Skeletal muscle cell (primary cell): ENCODE results near the gene VWA3B.
A peak's percentile ranks its signal among the peaks of the same experiment; 100 is the strongest.
"Not testable (repeated sequence)": the region's sequence is repeated elsewhere in the genome, so short reads cannot be mapped to it uniquely, and the experiment has no call there.

ENCODE experiments used
- DNase-seq: peaks from one replicate; pipeline ENCODE4 v3.0.0-alpha.2; 2010; ENCODE audit warnings: low read depth
- H3K4me3 ChIP-seq: 2 replicates; pipeline ENCODE4 v1.5.1; 2011; ENCODE audit warnings: low read depth, mild to moderate bottlenecking, control low read depth, low read length, moderate library complexity

The VWA3B gene

DNA sequence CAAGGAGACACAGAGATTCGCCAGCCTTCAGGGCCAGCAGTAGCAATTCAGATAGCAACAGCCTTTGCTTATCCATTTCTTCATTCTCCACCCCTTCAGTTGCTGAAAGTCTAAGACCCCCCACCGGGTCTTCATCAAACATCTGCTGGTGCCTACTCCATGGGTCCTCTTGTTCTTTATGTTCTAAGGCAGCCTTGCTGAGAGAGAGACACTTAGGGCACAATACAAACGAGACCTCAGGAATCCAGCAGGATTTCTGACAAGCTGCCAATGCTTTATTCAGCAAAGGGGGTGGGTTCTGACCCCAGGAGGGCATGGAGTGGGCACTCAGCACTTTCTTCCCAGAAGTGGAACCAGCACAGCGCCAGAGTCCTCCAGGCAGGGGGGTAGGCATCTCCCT is 223.0 kb downstream of the VWA3B start:
- no peak for DNase-seq
- no peak overlapping the region for H3K4me3 ChIP-seq

DNA sequence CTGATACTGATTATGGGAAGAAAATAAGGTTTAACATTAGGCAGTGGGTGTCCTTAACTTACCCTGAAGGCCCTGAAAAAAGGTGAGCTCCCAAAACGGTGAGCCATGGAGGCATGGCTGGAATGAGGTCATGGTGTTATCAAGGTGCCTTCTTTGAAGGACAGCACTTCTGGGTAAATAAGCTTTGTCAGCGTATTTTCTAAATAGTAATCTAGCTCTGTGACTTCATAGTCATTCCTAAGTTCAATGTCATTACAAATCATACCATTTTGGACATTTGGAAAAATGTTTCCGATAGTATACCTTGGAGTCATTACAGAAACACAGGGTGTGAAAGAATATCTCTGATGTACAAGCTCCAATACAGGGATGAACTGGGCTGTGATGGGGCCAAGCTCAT is 224.1 kb downstream of the VWA3B start:
- no peak for DNase-seq

DNA sequence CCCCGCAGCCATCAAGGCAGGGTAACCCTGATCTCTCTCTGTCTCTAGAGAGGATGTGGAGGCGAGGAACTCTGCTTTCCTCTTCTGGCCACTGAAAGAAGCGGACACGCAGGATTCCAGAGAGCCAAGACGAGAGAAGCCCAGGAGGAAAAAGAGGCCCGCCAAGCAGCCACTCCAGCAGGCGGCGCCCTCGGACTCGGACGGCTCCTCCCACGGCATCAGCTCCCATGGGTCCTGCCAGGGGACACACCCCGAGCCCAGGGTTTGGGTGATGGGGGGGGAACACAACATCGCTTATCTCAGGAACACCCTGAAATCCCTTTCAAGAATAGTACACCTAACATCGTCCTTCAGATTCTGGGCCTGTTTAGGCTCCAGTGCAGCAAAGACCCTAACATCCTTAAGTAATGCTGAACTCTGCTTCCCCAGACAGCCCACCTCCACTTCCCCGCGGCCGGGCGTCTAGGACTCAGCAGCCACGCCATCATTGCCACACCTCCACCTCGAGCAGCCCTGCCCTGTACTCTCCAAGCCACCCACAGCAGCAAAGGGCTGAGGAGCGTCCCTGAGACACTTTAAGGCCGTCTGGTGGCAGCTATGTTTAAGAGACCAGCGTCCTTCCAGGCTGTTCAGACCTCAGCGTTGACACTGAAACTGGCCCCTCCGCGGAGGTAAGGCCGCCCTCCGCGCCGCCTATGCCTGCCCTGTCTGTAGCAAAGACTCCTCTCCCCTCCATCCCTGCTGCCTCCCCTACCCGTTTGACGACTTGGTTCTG is 225.0 kb downstream of the VWA3B start:
- no peak overlapping the region for H3K4me3 ChIP-seq
- DNase-seq, result no peak

More for the DNA sequence above, 224.1 kb downstream of the VWA3B start:
- H3K4me3 ChIP-seq, result no peak overlapping the region

DNA sequence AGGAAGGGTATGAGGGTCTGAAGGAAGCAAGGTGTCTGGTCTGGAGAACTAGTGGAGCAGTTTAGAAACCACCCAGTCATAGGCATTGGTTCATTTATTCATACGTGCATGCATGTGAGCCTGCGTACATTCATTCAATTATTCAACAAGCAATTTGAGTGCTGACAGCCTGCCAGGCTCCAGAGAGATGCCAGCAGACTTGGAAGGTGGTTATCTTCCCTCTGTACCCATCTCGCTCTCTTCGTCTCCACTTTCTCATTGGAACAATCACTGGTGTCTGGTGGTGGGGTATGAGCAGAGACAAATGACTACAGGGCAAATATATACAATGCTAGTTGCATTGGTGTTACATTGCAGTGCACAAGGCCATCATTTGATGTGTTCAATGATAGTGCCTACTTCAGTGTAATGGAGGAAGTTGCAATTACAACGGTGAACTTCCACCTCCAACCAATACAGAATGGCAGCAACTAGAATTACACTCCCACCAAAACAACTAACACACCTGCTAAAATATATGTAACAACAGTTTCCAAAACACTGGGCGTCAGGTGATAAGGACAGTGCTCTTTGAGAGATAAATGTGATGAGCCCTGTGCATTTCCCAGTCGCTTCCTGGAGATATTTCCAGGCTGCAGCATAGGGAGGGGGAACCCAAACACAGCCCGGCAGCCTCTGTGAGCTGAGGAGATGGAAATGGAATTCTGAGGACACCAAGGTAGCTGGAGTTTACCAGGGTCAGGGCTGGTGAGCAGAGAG is 226.7 kb downstream of the VWA3B start:
- H3K4me3 ChIP-seq, result no peak overlapping the region
- no peak for DNase-seq

DNA sequence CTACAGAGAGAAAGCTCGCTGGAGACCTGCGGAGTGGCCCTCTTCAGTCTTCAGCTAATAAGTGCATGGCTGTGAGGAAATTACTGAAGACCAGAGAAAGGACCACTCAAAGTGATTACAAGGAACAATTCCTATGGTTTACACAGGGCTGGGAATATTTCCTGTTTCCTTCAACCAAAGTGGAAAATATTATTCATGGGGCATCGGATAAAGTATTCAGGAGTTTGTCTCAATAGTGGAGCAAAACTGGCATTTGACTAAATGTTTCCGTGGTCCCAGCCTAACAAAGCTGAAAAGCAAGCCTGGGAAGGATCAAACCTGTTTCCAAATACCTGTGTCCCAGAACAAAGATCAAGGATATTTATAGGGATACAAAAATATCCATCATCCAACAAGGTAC is 227.3 kb downstream of the VWA3B start:
- no peak for DNase-seq

DNA sequence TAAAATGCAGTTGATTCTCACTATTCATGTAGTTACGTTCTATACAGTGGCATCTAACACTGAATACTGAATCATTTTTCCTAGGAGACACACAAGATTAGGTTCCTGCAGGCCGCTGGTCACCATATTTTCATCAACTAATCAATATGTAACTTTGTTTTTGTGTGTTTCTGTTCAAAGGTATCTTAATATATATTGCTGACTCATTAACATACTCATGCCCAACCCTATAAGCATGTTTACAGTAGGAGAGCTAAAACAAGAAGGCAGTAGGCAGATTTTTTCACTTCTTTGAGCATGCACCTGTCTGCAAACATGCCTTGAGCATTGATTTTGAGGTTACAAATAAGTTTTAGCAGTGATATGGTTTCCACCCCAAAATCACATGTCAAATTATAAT is 229.0 kb downstream of the VWA3B start:
- DNase-seq, result no peak
- no peak overlapping the region for H3K4me3 ChIP-seq

More for the DNA sequence above, 227.3 kb downstream of the VWA3B start:
- H3K4me3 ChIP-seq, result no peak overlapping the region

DNA sequence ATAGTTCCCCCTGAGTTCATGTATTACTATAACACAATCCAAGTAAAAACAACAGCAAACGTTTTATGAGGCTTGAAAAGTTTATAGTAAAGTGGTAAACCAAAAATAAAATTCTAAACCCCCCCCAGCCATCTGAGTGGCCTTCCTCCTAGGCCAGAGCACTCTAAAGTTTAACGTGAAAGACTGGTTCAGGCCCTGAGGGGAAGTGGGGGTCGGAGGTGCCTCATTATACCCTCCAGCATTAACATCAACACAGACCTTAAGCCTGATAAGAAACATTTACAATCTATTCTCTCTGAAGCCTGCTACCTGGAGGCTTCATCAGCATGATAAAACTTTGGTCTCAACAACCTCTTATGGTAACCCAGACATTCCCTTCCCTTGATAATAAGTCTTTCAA is 230.2 kb downstream of the VWA3B start:
- DNase-seq, result no peak
- no peak overlapping the region for H3K4me3 ChIP-seq

DNA sequence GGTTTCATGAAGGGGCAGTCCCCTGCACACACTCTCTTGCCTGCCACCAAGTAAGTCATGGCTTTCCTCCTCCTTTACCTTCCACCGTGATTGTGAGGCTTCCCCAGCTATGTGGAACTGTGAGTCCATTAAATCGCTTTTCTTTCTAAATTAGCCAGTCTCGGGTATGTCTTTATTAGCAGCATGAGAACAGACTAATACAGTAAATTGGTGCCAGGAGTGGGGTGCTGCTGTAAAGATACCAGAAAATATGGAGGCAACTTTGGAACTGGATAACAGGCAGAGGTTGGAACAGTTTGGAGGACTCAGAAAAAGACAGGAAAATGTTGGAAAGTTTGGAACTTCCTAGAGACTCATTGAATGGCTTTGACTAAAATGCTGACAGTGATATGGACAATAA is 233.2 kb downstream of the VWA3B start:
- H3K4me3 ChIP-seq, DNase-seq: not testable (repeated sequence)

DNA sequence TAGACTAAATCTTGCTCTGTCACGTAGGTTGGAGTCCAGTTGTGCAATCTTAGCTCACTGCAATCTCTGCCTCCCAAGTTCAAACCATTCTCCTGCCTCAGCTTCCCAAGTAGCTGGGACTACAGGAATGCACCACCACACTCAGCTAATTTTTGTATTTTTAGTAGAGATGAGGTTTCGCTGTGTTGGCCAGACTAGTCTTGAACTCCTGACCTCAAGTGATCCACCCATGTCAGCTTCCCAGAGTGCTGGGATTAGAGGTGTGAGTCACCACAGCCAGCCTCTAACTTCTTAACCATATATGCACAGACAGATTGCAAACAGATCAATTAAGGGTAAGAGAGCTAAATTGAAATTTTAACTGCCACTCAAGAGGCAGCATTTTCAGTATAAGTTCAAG is 237.2 kb downstream of the VWA3B start:
- no peak for DNase-seq
- H3K4me3 ChIP-seq, result no peak overlapping the region

DNA sequence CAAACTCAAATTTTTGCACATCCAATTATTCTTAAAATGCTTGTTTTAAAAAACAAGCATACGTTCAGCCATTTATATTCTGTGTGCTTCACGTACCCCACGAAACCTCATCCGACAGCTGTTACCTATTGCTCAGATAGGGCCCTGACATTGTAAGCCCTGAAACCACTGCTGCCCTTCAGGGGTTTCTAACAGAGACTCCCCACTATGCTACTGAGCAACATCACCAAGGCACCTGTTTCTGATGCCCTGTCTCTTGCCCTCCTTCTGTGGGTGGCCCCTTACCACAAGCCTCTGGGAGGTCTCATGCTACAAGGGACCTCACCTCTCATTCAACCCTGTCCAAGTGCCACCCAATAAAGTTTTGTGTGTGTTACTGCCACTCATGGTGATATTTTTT is 240.8 kb downstream of the VWA3B start:
- DNase-seq, result no peak
- no peak overlapping the region for H3K4me3 ChIP-seq

DNA sequence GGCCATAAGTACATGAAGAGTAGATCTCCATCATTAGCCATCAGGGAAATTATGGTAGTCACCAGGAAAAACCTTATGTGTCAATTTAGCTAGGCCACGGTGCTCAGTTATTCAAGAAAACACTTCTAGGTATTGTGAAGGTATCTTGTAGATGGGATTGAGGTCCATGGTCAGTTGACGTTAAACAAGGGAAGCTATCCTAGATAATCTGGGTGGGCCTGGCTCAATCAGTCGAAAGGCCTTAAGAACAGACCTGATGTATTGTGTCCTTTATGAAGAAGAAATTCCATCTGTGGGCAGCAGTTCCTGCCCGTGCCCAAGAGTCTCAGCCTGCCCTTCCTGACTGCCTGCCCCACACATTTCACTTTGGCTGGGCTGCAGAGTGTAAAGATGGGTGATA is 242.6 kb downstream of the VWA3B start:
- H3K4me3 ChIP-seq, result no peak overlapping the region
- DNase-seq, result no peak

DNA sequence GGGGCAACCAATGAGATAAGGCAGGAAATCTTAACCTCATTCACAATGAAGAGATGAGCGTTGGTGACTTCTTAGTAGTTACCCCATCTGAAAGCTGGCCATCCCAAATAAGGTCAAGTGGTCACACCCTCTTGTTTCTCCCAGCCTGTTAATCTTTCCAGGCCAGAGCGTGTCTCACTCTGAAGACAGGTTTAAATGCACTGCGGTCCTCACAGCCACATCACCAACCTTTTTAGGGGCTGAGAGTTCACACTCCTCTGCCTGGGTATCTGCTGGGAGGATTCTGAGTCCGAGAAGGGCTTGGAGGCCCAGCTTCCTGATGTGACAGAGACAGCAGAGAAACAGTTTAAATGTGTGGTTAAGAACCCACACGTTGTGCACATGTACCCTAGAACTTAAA is 246.0 kb downstream of the VWA3B start:
- DNase-seq, result no peak
- H3K4me3 ChIP-seq, result no peak overlapping the region

DNA sequence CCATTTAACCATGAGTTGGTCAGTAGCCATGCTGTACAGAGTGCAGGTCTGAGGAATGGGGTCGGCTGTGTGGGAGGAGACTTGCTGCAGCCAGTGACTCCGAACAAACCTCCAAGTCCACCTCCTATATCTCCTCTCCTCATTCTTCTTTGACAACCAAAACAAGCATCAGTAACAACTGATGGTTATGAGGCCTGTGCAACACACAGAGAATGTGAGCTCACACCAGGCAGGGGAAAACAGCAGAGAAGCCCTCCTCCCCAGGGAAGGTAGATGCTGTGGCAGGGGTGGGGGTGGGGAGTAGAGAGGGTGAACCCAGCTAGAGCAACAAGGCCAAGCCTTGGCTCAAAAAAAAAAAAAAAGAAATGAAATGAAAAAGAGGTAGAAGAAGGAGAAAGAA is 247.0 kb downstream of the VWA3B start:
- DNase-seq, result no peak
- no peak overlapping the region for H3K4me3 ChIP-seq

DNA sequence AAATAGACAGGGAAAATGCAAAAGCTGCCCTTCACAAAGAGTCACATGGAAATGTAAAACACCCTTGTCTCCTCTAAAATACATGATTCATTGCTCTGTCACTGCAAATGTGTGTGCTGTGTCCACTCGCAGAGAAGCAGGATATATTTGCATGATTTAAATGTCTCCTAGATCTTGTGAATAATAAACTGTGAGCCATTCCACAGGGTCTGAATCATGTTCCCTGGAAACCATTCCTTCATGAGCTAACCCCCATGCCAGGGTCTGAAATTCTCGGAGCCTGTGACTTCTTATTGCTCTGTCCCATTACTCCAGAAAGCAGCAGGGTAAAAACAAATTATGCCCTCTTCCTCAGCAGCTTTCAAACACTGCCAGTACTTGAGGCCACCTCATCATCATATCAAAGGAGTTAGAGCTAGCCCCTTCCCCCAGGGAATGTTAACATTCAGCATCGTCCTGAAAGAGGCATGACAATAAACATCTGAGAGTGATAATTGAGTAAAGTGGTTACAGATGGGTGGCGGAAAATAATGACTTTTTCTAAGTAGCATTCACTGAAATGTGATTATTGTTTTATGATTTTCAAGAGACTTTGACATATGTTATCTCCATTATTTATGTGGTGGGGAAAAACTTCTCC is 247.6 kb downstream of the VWA3B start:
- peak; percentile 74 for DNase-seq
- no peak overlapping the region for H3K4me3 ChIP-seq

DNA sequence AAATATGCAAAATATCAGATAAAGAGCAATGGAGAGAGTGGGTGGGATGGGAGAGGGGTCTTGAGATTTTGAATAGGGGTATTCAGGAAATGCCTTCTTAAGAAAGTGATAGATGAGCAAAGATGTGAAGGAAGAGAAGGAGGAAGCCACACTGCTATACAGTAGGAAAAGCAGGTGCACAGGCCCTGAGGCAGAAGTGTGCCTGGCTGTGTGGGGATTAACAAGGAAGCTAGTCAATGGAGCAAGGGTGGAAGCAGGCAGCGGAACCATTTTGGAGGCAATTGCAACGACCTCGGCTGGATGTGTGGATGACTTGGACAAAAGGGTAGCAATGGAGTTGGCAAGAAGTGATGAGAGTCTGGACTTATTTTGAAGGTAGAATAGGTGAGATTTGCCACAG is 248.3 kb downstream of the VWA3B start:
- no peak for DNase-seq
- H3K4me3 ChIP-seq, result no peak overlapping the region

DNA sequence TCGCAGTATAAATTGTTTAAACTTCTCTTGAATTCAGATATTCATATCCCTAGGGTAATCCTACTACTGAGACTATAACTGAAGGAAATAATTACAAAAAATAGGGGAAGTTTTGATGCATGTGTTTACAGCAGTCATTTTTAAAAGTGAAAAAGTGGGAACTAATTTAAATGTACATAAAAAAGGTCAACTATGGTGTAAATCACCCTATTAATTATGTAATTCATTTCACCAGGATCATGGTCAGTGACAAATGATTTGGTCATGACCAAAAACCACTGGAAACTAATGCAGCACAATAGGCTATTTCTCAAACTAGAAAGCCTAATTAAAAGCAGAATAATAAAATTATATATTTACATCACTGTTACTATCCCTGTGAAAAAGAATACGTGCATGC is 254.3 kb downstream of the VWA3B start:
- no peak for DNase-seq
- H3K4me3 ChIP-seq, result no peak overlapping the region

DNA sequence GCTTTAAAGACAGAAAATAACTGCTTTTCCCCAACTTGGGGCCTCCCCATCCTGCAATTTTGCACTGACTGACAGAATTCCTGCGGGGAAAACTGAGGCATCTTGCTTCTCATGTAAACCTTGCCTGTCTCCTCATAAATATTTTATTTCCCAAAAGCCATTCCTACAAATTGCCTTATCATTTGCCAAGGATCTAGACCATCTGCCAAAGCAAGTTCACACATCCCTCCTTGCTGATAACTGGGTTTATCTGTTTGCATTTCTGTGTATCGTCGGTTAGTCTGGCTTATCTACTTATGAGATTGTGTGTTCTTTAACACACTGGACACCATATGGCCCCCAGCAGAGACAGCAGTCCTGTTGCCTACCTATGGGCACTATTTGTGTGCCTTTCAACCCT is 256.3 kb downstream of the VWA3B start:
- DNase-seq, result no peak
- no peak overlapping the region for H3K4me3 ChIP-seq

DNA sequence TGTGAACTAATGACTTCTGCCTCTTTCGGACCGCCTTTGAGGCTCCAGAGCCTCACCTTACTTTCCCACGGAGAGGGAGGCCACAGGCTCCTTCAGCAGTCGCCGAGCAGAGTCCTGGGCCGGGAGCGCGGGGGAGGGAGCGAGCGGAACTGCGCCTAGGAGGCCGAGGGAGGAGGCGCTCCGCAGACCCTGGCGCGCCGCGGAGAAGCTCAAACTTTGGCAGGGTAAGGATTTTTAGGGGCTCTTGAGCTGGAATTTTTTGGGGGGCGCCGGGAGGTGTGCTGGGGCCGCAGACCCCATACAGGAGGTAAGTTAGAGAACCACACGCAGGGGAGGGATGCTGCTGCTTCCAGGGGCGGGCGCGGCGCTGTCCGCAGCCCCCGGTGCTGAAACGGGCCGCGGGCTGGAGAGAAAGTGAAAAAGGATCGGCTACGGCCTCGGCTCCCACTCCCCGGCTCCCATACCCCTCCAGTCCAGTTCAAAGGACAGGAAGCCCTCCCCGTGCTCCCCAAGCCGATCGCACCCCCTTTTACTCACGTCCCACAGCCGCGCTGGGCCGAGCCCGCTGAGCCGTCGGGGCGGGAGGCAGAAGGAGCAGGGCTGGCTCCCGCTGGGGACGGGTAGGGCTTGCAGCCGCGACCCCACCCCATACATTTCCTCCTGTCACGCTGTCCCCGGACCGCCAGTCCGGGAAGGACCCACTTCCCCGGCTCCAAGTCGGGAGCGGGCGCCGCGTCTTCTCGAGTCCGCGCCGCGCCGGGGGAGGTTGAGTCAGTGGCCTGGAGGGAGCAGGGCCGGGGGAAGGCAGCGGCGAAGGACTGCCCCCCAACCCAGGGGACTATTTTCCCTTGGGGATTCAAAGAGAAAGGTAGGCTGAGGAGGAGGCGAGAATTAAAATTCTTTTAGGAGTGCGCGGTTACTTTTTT is 259.6 kb downstream of the VWA3B start, which contains the start of gene CNGA3:
CNGA3 (plus strand) TSS at position 146 of the 926 bp plus-strand sequence. CDS start 23,520 bp downstream, outside the sequence.
- DNase-seq, result no peak
- peak within 1 kb of the TSS; percentile 29 for H3K4me3 ChIP-seq

DNA sequence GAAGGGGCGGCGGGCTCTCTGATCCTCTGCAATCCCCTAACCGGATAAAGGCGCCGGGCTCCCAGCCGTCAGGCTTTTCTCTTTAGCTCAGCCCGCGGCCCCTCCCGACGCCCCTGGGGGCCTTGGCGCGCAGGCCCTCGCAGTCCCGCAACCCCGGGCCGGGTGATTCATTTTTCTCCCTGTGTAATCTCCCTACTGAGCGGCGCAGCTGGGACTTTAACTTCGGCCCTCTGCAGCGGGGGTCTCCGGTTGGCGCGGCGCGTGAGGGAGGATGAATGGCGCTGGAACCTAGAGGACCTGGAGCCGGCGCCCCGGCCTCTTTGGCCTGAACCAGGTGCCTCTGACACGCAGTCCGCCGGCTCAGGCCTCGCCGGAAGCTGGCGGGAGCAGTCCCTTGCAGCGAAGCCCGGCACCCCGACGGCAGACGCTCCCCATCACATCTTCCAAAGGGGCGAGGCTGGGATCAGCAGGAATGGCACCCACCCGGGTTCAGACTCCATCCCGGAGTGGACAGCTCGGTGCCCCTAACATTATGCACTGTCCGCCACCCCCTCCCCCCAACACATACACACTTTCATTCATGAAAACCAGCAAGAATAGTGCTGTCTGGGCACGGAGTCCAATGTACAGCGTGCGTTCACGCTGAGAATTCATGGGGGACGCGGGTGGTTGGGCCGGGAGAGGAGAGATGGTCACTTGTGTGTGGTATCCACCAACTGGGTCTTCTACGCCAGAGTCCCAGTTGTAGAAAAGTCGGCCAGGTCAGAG is 260.5 kb downstream of the VWA3B start:
- no peak overlapping the region for H3K4me3 ChIP-seq
- DNase-seq, result no peak
